ENCODE data around the gene IL12RB2. TPM values are rescaled to one million over a fixed set of nuclear protein-coding genes. Genes with fewer than 3 reads are reported as not detected.

IL12RB2 gene
- total RNA-seq, 2 experiments from 2014 or later: 0.98 to 1.2 TPM

DNA sequence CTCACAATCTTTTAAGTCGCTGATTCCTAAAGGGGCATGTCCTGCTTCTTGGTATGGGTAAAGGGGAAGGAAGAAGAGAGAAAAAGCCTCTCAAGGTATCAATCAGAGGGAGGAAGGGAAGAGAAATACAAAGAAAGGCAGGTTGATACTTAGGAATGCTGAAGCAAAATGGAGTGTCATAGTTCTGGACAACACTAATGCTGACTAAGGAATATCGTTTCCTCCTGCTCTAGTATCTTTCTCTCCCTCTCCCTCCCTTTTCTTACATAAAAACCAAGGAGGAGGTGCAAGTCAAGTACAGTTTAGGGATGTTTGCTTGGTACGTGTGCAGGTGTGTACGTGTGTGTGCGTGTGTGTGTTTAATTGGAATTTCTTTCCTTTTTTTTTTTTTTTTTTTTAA, 44.9 kb upstream of the IL12RB2 start:
- Histone ChIP-seq H3K27ac (ENCODE audit: low read depth in 1 of 2, low read length in 2 of 2) (no peak overlapping the region), H3K4me1 (ENCODE audit: insufficient read depth, low read length) (peaks cover 8% of the 10 kb centered on the region), H3K4me3 (ENCODE audit: low read length) (no peak overlapping the region), H3K27me3 (ENCODE audit: control insufficient read depth in 1 of 2, insufficient read depth in 2 of 2, low read length in 2 of 2) (no peaks in the 10 kb centered on the region), H3K36me3 (ENCODE audit: insufficient read depth, low read length) (no peaks in the 10 kb centered on the region), H3K9me3 (ENCODE audit: control insufficient read depth in 1 of 2, insufficient read depth in 1 of 2, low read length in 2 of 2) (no peaks in the 10 kb centered on the region)
- H3K9me3 Mint-ChIP-seq: no peaks in the 10 kb centered on the region
- H3K27ac Mint-ChIP-seq: no peak overlapping the region
- H3K27me3 Mint-ChIP-seq: no peaks in the 10 kb centered on the region
- ChIA-PET CTCF (interaction anchor here (1.7 kb wide), 1 partner anchor 12 kb away, joined by 5 read pairs; no protein-coding TSS in a partner anchor), POLR2A (no interaction called here)
- TF ChIP-seq, protein P1, sequence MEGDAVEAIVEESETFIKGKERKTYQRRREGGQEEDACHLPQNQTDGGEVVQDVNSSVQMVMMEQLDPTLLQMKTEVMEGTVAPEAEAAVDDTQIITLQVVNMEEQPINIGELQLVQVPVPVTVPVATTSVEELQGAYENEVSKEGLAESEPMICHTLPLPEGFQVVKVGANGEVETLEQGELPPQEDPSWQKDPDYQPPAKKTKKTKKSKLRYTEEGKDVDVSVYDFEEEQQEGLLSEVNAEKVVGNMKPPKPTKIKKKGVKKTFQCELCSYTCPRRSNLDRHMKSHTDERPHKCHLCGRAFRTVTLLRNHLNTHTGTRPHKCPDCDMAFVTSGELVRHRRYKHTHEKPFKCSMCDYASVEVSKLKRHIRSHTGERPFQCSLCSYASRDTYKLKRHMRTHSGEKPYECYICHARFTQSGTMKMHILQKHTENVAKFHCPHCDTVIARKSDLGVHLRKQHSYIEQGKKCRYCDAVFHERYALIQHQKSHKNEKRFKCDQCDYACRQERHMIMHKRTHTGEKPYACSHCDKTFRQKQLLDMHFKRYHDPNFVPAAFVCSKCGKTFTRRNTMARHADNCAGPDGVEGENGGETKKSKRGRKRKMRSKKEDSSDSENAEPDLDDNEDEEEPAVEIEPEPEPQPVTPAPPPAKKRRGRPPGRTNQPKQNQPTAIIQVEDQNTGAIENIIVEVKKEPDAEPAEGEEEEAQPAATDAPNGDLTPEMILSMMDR (IDR thresholded peaks at IDR 0.05): no peak
- no peak overlapping the region for H3K4me3 Mint-ChIP-seq
- H3K36me3 Mint-ChIP-seq (ENCODE audit: low read depth): no peaks in the 10 kb centered on the region
- intact Hi-C loops (cut with DNase I, micrococcal nuclease): no loop called here
- H3K4me1 Mint-ChIP-seq (ENCODE audit: low read depth): peaks cover 29% of the 10 kb centered on the region
- no peak for ATAC-seq (ENCODE audit: poor library complexity)
- no peak for DNase-seq

GRCh38 chr1:67264152-67264551, 43.5 kb upstream of the IL12RB2 start:
- H3K9me3 Mint-ChIP-seq: no peaks in the 10 kb centered on the region
- H3K27ac Mint-ChIP-seq: no peak overlapping the region
- ChIA-PET CTCF (no interaction called here), POLR2A (no interaction called here)
- no peak for DNase-seq
- H3K4me1 Mint-ChIP-seq (ENCODE audit: low read depth): peaks cover 29% of the 10 kb centered on the region
- no peaks in the 10 kb centered on the region for H3K36me3 ChIP-seq (ENCODE audit: insufficient read depth, low read length)
- TF ChIP-seq, protein P1 (IDR thresholded peaks at IDR 0.05): no peak
- H3K4me1 ChIP-seq (ENCODE audit: insufficient read depth, low read length): peaks cover 8% of the 10 kb centered on the region
- H3K4me3 Mint-ChIP-seq: no peak overlapping the region
- intact Hi-C loops (cut with DNase I, micrococcal nuclease): no loop called here
- H3K4me3 ChIP-seq (ENCODE audit: low read length): no peak overlapping the region
- no peaks in the 10 kb centered on the region for H3K27me3 ChIP-seq (ENCODE audit: control insufficient read depth in 1 of 2, insufficient read depth in 2 of 2, low read length in 2 of 2)
- no peak for ATAC-seq (ENCODE audit: poor library complexity)
- no peaks in the 10 kb centered on the region for H3K27me3 Mint-ChIP-seq
- no peak overlapping the region for H3K27ac ChIP-seq (ENCODE audit: low read depth in 1 of 2, low read length in 2 of 2)
- H3K36me3 Mint-ChIP-seq (ENCODE audit: low read depth): no peaks in the 10 kb centered on the region
- H3K9me3 ChIP-seq (ENCODE audit: control insufficient read depth in 1 of 2, insufficient read depth in 1 of 2, low read length in 2 of 2): no peaks in the 10 kb centered on the region

DNA sequence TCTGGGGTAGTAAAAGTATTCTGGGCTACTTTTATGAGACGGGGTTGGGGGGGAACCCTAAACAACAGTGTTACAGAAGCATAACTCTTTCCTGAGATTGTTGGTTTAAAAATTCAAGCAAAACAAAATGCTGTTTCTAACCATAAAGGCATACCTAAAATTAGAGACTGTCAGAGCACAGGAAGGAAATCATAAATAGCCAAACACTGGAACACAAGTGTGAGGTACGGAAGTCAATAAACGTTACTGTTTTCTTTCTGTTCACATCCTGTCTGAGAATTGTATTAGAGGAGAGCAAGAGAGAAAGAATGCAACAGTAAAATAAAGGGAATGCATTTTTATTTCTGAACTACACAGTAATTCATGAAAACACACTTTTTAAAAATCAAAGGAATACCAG, 42.8 kb upstream of the IL12RB2 start:
- ATAC-seq (ENCODE audit: poor library complexity): no peak
- no peaks in the 10 kb centered on the region for H3K27me3 ChIP-seq (ENCODE audit: control insufficient read depth in 1 of 2, insufficient read depth in 2 of 2, low read length in 2 of 2)
- H3K9me3 ChIP-seq (ENCODE audit: control insufficient read depth in 1 of 2, insufficient read depth in 1 of 2, low read length in 2 of 2): no peaks in the 10 kb centered on the region
- H3K36me3 ChIP-seq (ENCODE audit: insufficient read depth, low read length): no peaks in the 10 kb centered on the region
- CTCF ChIA-PET: no interaction called here
- no peak overlapping the region for H3K4me3 ChIP-seq (ENCODE audit: low read length)
- H3K4me1 Mint-ChIP-seq (ENCODE audit: low read depth): peaks cover 29% of the 10 kb centered on the region
- H3K4me3 Mint-ChIP-seq: peak overlapping the region; percentile 3
- no peaks in the 10 kb centered on the region for H3K36me3 Mint-ChIP-seq (ENCODE audit: low read depth)
- peaks cover 8% of the 10 kb centered on the region for H3K4me1 ChIP-seq (ENCODE audit: insufficient read depth, low read length)
- DNase-seq: peak in 2 of 14 experiments; percentile 4 to 46
- no peaks in the 10 kb centered on the region for H3K9me3 Mint-ChIP-seq
- TF ChIP-seq, protein P1 (IDR thresholded peaks at IDR 0.05): no peak
- no peak overlapping the region for H3K27ac ChIP-seq (ENCODE audit: low read depth in 1 of 2, low read length in 2 of 2)
- H3K27ac Mint-ChIP-seq: no peak overlapping the region
- intact Hi-C loops (cut with DNase I, micrococcal nuclease): no loop called here
- H3K27me3 Mint-ChIP-seq: no peaks in the 10 kb centered on the region
- POLR2A ChIA-PET: no interaction called here

Data from CD4-positive, alpha-beta T cell (primary cell).